Colonic mucosa (tissue), 4 donors: ENCODE results near the gene TANC1. TPM values are rescaled to one million over a fixed set of nuclear protein-coding genes. Genes with fewer than 3 reads are reported as not detected.
A peak's percentile ranks its signal among the peaks of the same experiment; 100 is the strongest.

Source experiments
- DNase-seq: peaks from one replicate; pipeline ENCODE4 v3.0.0-alpha.2; 2020
- H3K27ac ChIP-seq: fragments of 200-600 bp; one replicate; pipeline ENCODE4 v1.8.0; 2021
- H3K27me3 ChIP-seq: fragments of 200-600 bp; one replicate; pipeline ENCODE4 v1.8.0; 2021
- H3K36me3 ChIP-seq: fragments of 200-600 bp; one replicate; pipeline ENCODE4 v1.8.0; 2021
- H3K4me1 ChIP-seq: fragments of 200-600 bp; one replicate; pipeline ENCODE4 v1.8.0; 2021; ENCODE audit warnings: mild to moderate bottlenecking
- H3K4me3 ChIP-seq: fragments of 200-600 bp; one replicate; pipeline ENCODE4 v1.8.0; 2021
- H3K9ac ChIP-seq, 2 donors: one replicate each; pipeline ENCODE4 v1.7.0; 2013; ENCODE audit warnings: control low read depth in 2 of 2, low read depth in 2 of 2, low read length in 2 of 2
- H3K9me3 ChIP-seq: fragments of 200-600 bp; one replicate; pipeline ENCODE4 v1.8.0; 2021
- intact Hi-C: fragments of 100-400 bp; cut with DNase I; formaldehyde crosslinking; loops from one replicate; pipeline ENCODE4 v1.14.1; 2022
- total RNA-seq, 2 donors: library from RNA; stranded (reverse); fragmentation: NEBNext Ultra II Directional in 1 of 2; extraction: Animal tissue kit (Norgen Biotek cat#: 25700) in 1 of 2; gene quantifications; one replicate each; pipeline ENCODE4 v1.2.1, GENCODE V29; 2021
- TF ChIP-seq, protein P1 (sequence below): fragments of 200-600 bp; IDR thresholded peaks from one replicate; pipeline ENCODE4 v1.8.0; 2022; ENCODE audit warnings: antibody characterized with exemption, mild to moderate bottlenecking
- donor health status: healthy.
- donor health status: DM: no; HTN: no; CAD: no.
- donor health status: DM: no; HTN: no; CAD: no.

The TANC1 gene
- total RNA-seq, 2 donors from 2014 or later = 28.3 to 32.7 TPM

DNA sequence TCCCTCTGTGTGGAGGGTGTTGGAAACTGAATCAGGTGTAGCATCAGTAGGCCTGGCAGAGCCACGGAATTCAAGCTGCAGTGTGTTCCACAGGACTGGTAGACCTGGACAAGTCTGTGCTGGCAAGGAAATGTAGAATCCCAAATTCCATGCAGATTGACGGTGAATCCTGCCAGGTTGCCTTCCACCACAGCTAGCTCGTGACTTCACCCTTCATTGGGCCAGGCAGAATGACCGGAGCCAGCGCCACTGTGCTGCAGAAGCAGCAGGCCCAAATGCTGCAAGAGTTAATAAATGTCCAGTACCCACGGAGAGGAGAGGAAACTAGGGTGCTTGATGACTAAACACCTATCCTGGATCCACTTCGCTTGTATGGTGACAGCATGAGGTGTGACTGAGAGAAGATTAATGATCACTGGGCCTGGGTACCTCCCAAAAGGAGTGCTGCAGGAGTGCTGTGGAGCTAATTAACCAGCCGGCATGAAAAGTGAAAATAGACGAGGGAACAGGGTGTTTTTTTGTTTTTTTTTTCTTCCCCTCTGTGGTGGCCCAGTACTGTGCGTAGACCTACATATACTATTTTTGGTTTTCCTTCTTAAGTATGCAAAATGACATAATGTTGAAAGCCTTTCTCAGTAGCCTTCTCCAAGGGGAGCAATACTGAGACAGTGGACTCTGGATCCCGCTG is 122.2 kb downstream of the TANC1 start:
- TF ChIP-seq, protein P1, sequence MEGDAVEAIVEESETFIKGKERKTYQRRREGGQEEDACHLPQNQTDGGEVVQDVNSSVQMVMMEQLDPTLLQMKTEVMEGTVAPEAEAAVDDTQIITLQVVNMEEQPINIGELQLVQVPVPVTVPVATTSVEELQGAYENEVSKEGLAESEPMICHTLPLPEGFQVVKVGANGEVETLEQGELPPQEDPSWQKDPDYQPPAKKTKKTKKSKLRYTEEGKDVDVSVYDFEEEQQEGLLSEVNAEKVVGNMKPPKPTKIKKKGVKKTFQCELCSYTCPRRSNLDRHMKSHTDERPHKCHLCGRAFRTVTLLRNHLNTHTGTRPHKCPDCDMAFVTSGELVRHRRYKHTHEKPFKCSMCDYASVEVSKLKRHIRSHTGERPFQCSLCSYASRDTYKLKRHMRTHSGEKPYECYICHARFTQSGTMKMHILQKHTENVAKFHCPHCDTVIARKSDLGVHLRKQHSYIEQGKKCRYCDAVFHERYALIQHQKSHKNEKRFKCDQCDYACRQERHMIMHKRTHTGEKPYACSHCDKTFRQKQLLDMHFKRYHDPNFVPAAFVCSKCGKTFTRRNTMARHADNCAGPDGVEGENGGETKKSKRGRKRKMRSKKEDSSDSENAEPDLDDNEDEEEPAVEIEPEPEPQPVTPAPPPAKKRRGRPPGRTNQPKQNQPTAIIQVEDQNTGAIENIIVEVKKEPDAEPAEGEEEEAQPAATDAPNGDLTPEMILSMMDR = no peak
- Histone ChIP-seq H3K4me3 (no peak overlapping the region), H3K9ac (no peak overlapping the region), H3K27me3 (no peaks in the 10 kb centered on the region), H3K27ac (peak overlapping the region; percentile 87), H3K36me3 (no peaks in the 10 kb centered on the region), H3K9me3 (no peaks in the 10 kb centered on the region), H3K4me1 (peaks cover 27% of the 10 kb centered on the region)
- intact Hi-C loops = no loop called here
- no peak for DNase-seq

DNA sequence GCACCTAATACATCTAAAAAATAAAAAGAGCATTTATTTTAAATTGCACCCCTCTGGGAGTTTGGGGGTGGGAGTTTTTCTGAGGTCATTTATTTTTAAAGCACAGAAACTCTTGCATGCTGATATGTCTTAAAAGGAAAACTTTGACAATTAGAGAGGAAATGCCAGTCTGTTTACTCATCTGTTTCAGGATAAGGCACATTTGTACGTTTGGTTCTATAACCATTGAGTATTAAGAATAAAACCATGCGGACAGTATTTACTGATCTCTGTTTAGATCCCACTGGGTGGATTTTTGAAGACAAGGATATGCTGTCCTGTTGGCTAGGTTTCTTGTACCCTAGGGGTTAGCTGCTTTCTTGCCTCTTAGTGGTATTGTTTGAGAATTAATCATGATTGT is 122.9 kb downstream of the TANC1 start:
- Histone ChIP-seq H3K4me1 (peaks cover 27% of the 10 kb centered on the region), H3K9me3 (no peaks in the 10 kb centered on the region), H3K9ac (no peak overlapping the region), H3K4me3 (no peak overlapping the region), H3K27me3 (no peaks in the 10 kb centered on the region), H3K36me3 (no peaks in the 10 kb centered on the region), H3K27ac (peak overlapping the region; percentile 87)
- TF ChIP-seq, protein P1 = no peak
- DNase-seq = no peak
- intact Hi-C loops = no loop called here

DNA sequence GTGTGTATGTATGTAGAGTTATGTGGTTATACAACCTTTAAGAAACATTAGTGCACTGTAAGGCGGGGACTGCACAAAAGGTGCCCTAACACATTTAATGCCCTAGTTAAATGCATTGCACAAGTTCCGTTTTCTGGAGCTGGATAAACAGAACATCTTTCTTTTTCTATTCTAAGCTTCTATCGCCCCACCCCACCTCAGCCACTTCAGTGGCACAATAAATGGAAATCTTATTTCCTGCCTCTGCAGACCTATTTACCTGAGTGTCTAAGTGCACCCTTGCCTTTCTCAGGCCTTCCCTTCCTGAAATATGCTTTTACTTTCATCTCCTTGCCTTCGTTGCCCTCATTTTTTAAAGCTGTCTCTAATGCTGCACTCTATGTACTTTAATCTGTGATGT is 123.5 kb downstream of the TANC1 start:
- DNase-seq = peak; percentile 55
- Histone ChIP-seq H3K9ac (peak overlapping the region in 1 of 2 donors; percentile 22), H3K9me3 (no peaks in the 10 kb centered on the region), H3K27ac (peak overlapping the region; percentile 87), H3K4me1 (peaks cover 27% of the 10 kb centered on the region), H3K4me3 (no peak overlapping the region), H3K36me3 (no peaks in the 10 kb centered on the region), H3K27me3 (no peaks in the 10 kb centered on the region)
- TF ChIP-seq, protein P1 = no peak
- intact Hi-C loops = no loop called here

DNA sequence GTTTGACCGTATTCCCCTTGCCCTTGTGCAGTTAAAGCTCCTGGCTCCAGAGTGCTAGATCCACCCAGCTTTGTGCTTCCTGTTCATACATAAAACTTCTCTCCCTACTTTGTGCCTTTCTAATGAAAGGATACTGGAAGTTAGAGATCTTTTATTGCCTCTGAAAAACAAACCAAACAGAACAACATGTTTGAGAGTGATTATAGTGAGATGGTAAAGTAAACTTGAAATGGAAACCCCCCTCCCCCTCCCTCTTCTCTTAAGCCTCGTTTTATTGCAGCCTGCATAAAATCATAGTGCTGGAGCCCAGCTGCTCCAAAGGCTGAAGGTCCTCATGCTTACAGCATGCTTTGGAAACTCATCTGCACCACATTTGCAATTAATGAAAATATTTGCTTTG is 125.1 kb downstream of the TANC1 start:
- intact Hi-C loops = no loop called here
- no peaks in the 10 kb centered on the region for H3K9me3 ChIP-seq
- peak; percentile 73 for DNase-seq
- no peak overlapping the region for H3K4me3 ChIP-seq
- H3K9ac ChIP-seq = peak overlapping the region in 1 of 2 donors; percentile 9
- no peaks in the 10 kb centered on the region for H3K36me3 ChIP-seq
- TF ChIP-seq, protein P1 = no peak
- H3K27me3 ChIP-seq = no peaks in the 10 kb centered on the region
- peak overlapping the region; percentile 87 for H3K27ac ChIP-seq
- H3K4me1 ChIP-seq = peaks cover 27% of the 10 kb centered on the region

DNA sequence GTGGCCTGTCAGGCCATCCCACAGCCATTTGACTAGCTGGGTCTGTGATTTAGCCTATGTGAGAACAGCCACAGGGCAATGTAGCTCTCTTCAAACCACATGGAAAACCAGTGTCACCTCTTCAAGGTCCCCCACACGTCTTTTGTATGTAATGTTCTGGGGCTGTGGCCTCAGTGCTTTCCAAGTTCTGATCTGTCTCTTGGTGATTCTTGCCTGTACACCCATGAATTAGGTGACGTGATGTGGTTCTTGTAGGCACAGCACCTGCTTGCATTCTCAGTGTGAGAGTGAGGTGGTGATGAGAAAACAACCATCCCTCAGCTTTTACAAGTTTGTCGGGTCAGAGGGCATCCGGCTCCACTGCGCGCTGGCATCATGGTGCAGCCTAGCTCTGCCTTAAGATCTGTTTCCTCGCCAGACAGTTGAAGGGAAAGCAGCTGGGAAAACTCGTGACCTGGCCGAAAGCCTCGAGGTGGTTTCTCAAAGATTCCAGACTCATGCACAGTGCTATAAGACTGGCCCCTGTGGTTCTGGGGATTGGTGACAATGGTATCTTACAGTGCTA is 125.8 kb downstream of the TANC1 start:
- H3K36me3 ChIP-seq = no peaks in the 10 kb centered on the region
- H3K9me3 ChIP-seq = no peaks in the 10 kb centered on the region
- intact Hi-C loops = no loop called here
- H3K9ac ChIP-seq = peak overlapping the region in 1 of 2 donors; percentile 42
- peaks cover 27% of the 10 kb centered on the region for H3K4me1 ChIP-seq
- TF ChIP-seq, protein P1 = no peak
- DNase-seq = peak; percentile 81
- H3K4me3 ChIP-seq = no peak overlapping the region
- H3K27me3 ChIP-seq = no peaks in the 10 kb centered on the region
- H3K27ac ChIP-seq = peak overlapping the region; percentile 87
